ENCODE results near the gene LRP8.

The LRP8 gene

GRCh38 chr1:53359225-53359933 lies 31.5 kb upstream of the LRP8 start:
- DNase-seq = no peak

- DNase-seq = no peak
Observed at GRCh38 chr1:53356637-53357036, 28.8 kb upstream of the LRP8 start.

GRCh38 chr1:53354119-53354518 lies 26.2 kb upstream of the LRP8 start:
- DNase-seq = no peak

- no peak for DNase-seq
Observed at GRCh38 chr1:53352561-53352960, 24.7 kb upstream of the LRP8 start.

GRCh38 chr1:53350853-53351767 lies 23.2 kb upstream of the LRP8 start:
- DNase-seq = no peak

GRCh38 chr1:53349968-53350852 lies 22.3 kb upstream of the LRP8 start:
- DNase-seq = no peak

- DNase-seq = no peak
Observed at GRCh38 chr1:53349369-53349835, 21.5 kb upstream of the LRP8 start.

- DNase-seq = no peak
Observed at GRCh38 chr1:53348486-53349368, 20.9 kb upstream of the LRP8 start.

- no peak for DNase-seq
Observed at GRCh38 chr1:53346814-53347176, 18.9 kb upstream of the LRP8 start.

- DNase-seq = no peak
Observed at GRCh38 chr1:53345996-53346813, 18.3 kb upstream of the LRP8 start.

- DNase-seq = no peak
Observed at GRCh38 chr1:53344921-53345838, 17.3 kb upstream of the LRP8 start.

- no peak for DNase-seq
Observed at GRCh38 chr1:53343831-53344668, 16.2 kb upstream of the LRP8 start.

- no peak for DNase-seq
Observed at GRCh38 chr1:53342735-53343470, 15.0 kb upstream of the LRP8 start.

- no peak for DNase-seq
Observed at GRCh38 chr1:53341961-53342707, 14.3 kb upstream of the LRP8 start.

- DNase-seq = no peak
Observed at GRCh38 chr1:53341521-53341895, 13.6 kb upstream of the LRP8 start.

GRCh38 chr1:53340660-53341520 lies 13.0 kb upstream of the LRP8 start:
- DNase-seq = no peak

Data from activated CD4-positive, alpha-beta T cell treated with anti-CD3 and anti-CD28 coated beads, Interleukin-10, Interleukin-2, amounts not matched to agents 100 ng/mL and 50 ng/mL, durations not matched to agents 16 hours and 8 hours (primary cell).